HL-60 (cell line): ENCODE results near the gene DNAAF3.

Source experiments
- DNase-seq, 2 experiments: peaks; one replicate each; pipeline ENCODE4 v3.0.0-alpha.2; 2010 to 2020; ENCODE audit warnings: low read depth in 1 of 2, low spot score in 1 of 2
- H3K27ac ChIP-seq: fragments of 250-450 bp; sonication (Bioruptor Pico); replicated peaks from 2 replicates; pipeline ENCODE4 v1.5.1; 2020; ENCODE audit warnings: mild to moderate bottlenecking, moderate library complexity
- H3K27me3 ChIP-seq: fragments of 250-450 bp; sonication (Bioruptor Pico); 2 replicates; pipeline ENCODE4 v1.5.1; 2021; ENCODE audit warnings: mild to moderate bottlenecking, moderate library complexity; ENCODE audit not compliant: insufficient read depth, poor library complexity, severe bottlenecking
- H3K4me3 ChIP-seq: replicated peaks from 2 replicates; pipeline ENCODE4 v1.5.1; 2011; ENCODE audit warnings: mild to moderate bottlenecking, control low read depth, low read length; ENCODE audit not compliant: insufficient read depth
- CTCF ChIP-seq: IDR thresholded peaks from one replicate; pipeline ENCODE4 v1.5.1; 2011; ENCODE audit warnings: low read length, control low read depth, inconsistent platforms; ENCODE audit not compliant: insufficient read depth
- GABPA ChIP-seq: IDR thresholded peaks from 2 replicates; pipeline ENCODE4 v1.6.1; 2012; ENCODE audit warnings: low read depth
- POLR2AphosphoS5 ChIP-seq: IDR thresholded peaks from 2 replicates; pipeline ENCODE4 v1.6.1; 2012; ENCODE audit warnings: low read depth
- SPI1 ChIP-seq: IDR thresholded peaks from 2 replicates; pipeline ENCODE4 v1.6.1; 2012; ENCODE audit warnings: low read depth, mild to moderate bottlenecking, borderline replicate concordance
- TF ChIP-seq, protein P1 (sequence below): IDR thresholded peaks from 2 replicates; pipeline ENCODE4 v1.6.1; 2012; ENCODE audit warnings: low read depth; ENCODE audit not compliant: insufficient replicate concordance

DNAAF3 gene

GRCh38 chr19:55116232-55116858 is 50.1 kb downstream of the DNAAF3 start:
- TF ChIP-seq, protein P1, sequence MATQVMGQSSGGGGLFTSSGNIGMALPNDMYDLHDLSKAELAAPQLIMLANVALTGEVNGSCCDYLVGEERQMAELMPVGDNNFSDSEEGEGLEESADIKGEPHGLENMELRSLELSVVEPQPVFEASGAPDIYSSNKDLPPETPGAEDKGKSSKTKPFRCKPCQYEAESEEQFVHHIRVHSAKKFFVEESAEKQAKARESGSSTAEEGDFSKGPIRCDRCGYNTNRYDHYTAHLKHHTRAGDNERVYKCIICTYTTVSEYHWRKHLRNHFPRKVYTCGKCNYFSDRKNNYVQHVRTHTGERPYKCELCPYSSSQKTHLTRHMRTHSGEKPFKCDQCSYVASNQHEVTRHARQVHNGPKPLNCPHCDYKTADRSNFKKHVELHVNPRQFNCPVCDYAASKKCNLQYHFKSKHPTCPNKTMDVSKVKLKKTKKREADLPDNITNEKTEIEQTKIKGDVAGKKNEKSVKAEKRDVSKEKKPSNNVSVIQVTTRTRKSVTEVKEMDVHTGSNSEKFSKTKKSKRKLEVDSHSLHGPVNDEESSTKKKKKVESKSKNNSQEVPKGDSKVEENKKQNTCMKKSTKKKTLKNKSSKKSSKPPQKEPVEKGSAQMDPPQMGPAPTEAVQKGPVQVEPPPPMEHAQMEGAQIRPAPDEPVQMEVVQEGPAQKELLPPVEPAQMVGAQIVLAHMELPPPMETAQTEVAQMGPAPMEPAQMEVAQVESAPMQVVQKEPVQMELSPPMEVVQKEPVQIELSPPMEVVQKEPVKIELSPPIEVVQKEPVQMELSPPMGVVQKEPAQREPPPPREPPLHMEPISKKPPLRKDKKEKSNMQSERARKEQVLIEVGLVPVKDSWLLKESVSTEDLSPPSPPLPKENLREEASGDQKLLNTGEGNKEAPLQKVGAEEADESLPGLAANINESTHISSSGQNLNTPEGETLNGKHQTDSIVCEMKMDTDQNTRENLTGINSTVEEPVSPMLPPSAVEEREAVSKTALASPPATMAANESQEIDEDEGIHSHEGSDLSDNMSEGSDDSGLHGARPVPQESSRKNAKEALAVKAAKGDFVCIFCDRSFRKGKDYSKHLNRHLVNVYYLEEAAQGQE, result no peak
- TF ChIP-seq CTCF (no peak), SPI1 (peak; percentile 88; the same call in 1 of the 2 replicates), POLR2AphosphoS5 (peak; percentile 63), GABPA (peak; percentile 71)
- H3K27ac ChIP-seq, result peak overlapping the region; percentile 65
- peak overlapping the region; percentile 71 for H3K4me3 ChIP-seq
- peak; percentile 81 to 87 for DNase-seq
- H3K27me3 ChIP-seq, result no peaks in the 10 kb centered on the region

GRCh38 chr19:55115446-55116065 is 50.9 kb downstream of the DNAAF3 start:
- H3K27me3 ChIP-seq, result no peaks in the 10 kb centered on the region
- no peak for TF ChIP-seq SPI1
- TF ChIP-seq CTCF, result no peak
- TF ChIP-seq, protein P1, result no peak
- no peak for TF ChIP-seq GABPA
- TF ChIP-seq POLR2AphosphoS5, result no peak
- H3K4me3 ChIP-seq, result peak overlapping the region; percentile 71
- DNase-seq, result no peak
- H3K27ac ChIP-seq, result no peak overlapping the region

- H3K4me3 ChIP-seq, result no peak overlapping the region
- no peak for TF ChIP-seq GABPA
- no peak for TF ChIP-seq POLR2AphosphoS5
- TF ChIP-seq, protein P1, result no peak
- no peak for TF ChIP-seq CTCF
- TF ChIP-seq SPI1, result no peak
- H3K27me3 ChIP-seq, result no peaks in the 10 kb centered on the region
- H3K27ac ChIP-seq, result no peak overlapping the region
- no peak for DNase-seq
Observed at GRCh38 chr19:55114566-55115145, 51.8 kb downstream of the DNAAF3 start.
